NOMO-1 treated with DMSO at 0.1 percent for 48 hours (cell line): ENCODE results near the gene SORT1.

ENCODE experiments used
- DNase-seq: peaks from one replicate; lab custom pipeline; 2025; ENCODE audit not compliant: unreplicated experiment; lab: John Stamatoyannopoulos, UW

SORT1 gene

GRCh38 chr1:109277434-109278204 lies 120.1 kb downstream of the SORT1 start:
- peak; percentile 6 for DNase-seq

DNA sequence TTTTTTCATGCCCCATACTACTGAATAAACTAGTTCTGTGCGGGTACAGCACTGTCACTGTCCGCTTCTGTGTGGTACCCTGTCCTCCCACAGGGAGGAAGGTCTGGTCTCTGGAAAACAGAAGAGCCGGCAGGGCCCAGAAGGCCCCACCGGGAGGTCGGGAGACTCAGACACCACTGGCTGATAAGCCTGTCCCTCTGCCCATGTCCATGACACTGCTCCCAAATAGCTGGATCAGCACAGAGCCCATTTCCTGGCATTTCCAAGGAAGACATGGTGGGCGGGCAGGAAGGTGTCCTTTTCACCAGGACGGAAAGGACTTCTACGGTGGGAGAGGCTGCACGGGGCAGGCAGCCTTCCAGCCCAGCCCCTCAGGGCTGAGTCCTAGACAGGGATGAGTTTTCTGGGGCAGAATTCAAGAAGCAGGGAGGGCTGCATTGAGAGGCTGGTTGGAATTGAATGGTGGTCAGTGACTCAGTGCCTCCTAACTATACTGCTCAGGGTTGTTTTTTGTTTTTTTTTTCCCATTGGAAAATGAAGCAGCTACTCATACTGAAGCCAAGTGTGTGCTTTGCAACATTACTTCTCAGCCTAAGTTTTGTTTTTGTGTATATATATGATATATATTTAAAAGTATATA lies 121.9 kb downstream of the SORT1 start:
- DNase-seq, result no peak

DNA sequence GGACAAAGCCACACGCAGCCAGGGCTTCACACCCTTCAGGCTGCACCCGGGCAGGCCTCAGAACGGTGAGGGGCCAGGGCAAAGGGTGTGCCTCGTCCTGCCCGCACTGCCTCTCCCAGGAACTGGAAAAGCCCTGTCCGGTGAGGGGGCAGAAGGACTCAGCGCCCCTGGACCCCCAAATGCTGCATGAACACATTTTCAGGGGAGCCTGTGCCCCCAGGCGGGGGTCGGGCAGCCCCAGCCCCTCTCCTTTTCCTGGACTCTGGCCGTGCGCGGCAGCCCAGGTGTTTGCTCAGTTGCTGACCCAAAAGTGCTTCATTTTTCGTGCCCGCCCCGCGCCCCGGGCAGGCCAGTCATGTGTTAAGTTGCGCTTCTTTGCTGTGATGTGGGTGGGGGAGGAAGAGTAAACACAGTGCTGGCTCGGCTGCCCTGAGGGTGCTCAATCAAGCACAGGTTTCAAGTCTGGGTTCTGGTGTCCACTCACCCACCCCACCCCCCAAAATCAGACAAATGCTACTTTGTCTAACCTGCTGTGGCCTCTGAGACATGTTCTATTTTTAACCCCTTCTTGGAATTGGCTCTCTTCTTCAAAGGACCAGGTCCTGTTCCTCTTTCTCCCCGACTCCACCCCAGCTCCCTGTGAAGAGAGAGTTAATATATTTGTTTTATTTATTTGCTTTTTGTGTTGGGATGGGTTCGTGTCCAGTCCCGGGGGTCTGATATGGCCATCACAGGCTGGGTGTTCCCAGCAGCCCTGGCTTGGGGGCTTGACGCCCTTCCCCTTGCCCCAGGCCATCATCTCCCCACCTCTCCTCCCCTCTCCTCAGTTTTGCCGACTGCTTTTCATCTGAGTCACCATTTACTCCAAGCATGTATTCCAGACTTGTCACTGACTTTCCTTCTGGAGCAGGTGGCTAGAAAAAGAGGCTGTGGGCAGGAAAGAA lies 122.9 kb downstream of the SORT1 start:
- DNase-seq, result no peak

DNA sequence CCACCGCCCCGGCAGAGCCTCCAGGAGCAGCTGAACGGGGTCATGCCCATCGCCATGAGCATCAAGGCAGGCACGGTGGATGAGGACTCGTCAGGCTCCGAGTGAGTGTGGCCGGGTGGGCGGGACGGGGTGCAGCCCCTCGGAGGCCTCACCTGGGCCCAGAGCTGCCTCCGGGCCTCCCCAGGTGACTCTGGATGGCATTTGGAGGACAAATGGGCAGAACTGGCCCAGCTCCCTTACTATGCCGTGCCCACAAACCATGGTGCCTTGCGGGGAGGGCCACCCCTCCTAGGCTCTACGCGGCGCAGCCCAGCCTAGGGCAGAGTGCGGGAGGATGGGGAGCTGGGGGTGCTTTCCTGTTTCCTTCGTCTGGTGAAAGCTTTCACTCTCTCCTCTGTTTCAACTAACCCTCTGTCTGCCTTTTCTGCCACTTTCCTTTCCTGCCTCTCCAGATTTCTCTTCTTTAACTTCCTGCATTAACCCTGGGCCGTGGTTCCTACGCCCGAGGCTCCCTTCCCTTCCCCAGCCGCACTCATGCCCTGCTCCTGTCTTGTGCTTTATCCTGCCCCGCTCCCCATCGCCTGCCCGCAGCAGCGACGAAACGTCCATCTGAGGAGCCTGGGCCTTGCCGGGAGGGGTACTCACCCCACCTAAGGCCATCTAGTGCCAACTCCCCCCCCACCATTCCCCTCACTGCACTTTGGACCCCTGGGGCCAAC lies 124.0 kb downstream of the SORT1 start:
- DNase-seq, result no peak

DNA sequence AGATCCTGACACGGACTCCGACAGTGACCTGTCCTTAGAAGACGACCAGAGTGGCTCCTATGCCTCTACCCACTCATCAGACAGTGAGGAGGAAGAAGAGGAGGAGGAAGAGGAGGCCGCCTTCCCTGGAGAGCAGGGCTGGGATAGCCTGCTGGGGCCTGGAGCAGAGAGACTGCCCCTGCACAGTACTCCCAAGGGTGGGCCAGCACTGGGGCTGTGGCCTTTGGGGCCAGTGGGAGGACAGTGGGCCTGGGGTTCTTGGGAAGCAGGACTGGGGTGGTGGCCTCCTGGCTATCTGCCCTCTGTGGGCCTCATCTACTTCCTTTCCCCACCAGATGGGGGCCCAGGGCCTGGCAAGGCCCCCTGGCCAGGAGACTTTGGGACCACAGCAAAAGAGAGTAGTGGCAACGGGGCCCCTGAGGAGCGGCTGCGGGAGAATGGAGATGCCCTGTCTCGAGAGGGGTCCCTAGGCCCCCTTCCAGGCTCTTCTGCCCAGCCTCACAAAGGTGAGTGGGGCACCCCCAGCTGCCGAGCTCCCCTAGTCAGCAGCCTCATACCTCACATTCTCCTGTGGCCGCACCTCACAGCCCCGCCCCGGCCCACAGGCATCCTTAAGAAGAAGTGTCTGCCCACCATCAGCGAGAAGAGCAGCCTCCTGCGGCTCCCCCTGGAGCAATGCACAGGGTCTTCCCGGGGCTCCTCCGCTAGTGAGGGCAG lies 124.7 kb downstream of the SORT1 start:
- DNase-seq, result no peak

- no peak for DNase-seq
Measured at GRCh38 chr1:109272021-109272799, 125.5 kb downstream of the SORT1 start.

DNA sequence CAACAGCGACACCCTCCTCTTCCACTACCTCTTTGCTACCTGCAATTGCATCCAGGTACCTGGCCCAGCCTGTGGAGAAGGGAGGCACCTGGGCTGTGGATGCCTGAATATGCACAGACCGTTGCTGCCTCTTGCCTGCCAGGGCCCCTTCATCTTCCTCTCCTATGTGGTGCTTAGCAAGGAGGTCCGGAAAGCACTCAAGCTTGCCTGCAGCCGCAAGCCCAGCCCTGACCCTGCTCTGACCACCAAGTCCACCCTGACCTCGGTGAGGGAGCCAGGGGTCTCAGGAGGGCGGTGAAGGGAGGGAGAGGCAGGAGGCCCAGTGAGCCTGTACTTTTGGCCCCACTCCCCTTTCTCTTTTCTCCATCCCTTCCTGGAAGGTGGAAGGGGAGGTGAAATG lies 126.3 kb downstream of the SORT1 start:
- no peak for DNase-seq

GRCh38 chr1:109270623-109271317 lies 126.9 kb downstream of the SORT1 start:
- DNase-seq, result no peak

DNA sequence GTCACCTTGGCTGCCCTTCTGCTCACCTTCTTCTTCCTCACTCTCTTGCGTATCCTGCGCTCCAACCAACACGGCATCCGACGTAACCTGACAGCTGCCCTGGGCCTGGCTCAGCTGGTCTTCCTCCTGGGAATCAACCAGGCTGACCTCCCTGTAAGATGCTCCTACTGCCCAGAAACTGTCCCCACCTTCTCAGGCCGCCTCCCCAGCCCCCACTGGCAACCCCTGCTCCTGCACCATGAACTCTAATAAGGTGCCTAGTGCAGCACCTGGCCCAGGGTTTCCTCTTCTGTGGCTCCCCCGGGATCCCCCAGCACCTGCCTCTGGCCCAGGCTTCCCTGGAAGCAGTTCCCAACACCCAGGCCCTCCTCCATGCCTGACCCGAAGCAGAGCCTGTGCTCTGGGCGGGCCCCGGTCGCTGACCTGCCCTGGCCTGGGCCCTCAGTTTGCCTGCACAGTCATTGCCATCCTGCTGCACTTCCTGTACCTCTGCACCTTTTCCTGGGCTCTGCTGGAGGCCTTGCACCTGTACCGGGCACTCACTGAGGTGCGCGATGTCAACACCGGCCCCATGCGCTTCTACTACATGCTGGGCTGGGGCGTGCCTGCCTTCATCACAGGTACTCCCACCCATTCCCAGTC lies 127.6 kb downstream of the SORT1 start:
- DNase-seq, result no peak

GRCh38 chr1:109269212-109269980 lies 128.3 kb downstream of the SORT1 start:
- DNase-seq, result no peak

GRCh38 chr1:109268431-109269211 lies 129.1 kb downstream of the SORT1 start:
- DNase-seq, result no peak

- no peak for DNase-seq
Measured at GRCh38 chr1:109267743-109268300, 129.9 kb downstream of the SORT1 start.

DNA sequence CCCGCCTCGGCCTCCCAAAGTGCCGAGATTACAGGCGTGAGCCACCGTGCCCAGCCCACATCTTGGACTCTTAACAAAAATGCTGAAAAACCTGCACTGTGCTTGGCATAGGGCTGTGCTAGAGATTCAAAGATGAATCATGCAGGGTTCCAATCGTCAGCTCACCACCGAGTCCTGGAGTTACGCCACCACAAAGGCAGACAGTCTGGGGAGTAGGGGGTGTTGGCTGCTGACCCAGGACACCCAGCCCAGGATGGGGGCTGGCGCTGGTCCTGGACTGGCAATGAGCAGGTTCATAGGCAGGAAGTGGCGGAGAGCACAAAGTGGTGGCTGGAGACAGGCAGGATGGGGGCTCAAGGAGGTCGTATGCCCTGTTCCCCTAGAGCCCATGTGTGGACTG lies 130.8 kb downstream of the SORT1 start:
- DNase-seq, result no peak

DNA sequence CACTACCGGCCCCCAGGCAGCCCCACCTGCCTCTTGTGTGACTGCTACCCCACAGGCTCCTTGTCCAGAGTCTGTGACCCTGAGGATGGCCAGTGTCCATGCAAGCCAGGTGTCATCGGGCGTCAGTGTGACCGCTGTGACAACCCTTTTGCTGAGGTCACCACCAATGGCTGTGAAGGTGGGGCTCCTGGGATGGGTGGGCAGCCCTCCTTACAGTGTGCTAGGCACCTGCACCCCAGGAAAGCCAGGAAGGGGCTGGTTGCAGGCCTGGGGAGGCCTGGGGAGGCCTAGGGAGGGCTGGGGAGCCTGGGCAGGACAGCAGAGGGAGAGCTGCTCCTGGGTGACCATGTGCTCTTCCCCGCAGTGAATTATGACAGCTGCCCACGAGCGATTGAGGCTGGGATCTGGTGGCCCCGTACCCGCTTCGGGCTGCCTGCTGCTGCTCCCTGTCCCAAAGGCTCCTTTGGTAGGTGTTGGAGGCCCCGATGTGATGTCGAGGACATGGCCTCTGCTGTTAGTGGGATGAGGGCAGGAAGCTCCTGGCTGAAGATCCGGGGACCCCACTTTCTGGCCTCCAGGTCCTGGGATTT lies 131.9 kb downstream of the SORT1 start:
- DNase-seq, result no peak

DNA sequence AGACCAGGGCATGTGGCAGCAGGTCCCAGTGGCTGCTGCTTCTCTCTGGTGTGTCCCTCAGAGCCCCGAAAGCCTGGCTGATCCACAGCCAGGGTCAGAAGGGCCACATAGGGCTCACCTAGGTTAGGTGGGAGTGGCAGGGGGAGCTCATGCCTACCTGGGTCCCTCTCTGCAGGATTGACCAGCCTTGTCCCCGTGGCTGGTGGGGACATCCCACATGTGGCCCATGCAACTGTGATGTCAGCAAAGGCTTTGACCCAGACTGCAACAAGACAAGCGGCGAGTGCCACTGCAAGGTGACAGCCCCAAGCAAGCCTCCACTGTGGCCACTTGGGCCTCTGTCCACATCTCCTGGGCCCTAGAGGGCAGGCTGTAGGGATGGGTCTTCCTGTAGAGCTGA lies 132.7 kb downstream of the SORT1 start:
- DNase-seq, result no peak

- DNase-seq, result no peak
Measured at GRCh38 chr1:109264379-109264755, 133.4 kb downstream of the SORT1 start.
